Smooth muscle cell (in vitro differentiated cells): Measurements from ENCODE around the gene CACNA1H. TPM values are rescaled to one million over a fixed set of nuclear protein-coding genes. Genes with fewer than 3 reads are reported as not detected.

Experiments
- DNase-seq: peaks from one replicate; lab custom pipeline; 2025; ENCODE audit not compliant: unreplicated experiment; lab: John Stamatoyannopoulos, UW
- H2AFZ ChIP-seq: fragments of 200-600 bp; sonication (generic); 2 replicates; pipeline ENCODE4 v1.6.0; 2016; ENCODE audit warnings: antibody characterized with exemption, low read depth, mild to moderate bottlenecking
- H3F3A ChIP-seq: fragments of 200-600 bp; sonication (generic); 2 replicates; pipeline ENCODE4 v1.6.0; 2017; ENCODE audit warnings: antibody characterized with exemption, low read depth
- H3K27ac ChIP-seq: fragments of 200-600 bp; sonication (generic); 2 replicates; pipeline ENCODE4 v1.5.1; 2016; ENCODE audit warnings: low read depth, mild to moderate bottlenecking
- H3K27me3 ChIP-seq: fragments of 200-600 bp; sonication (generic); 2 replicates; pipeline ENCODE4 v1.6.1; 2016; ENCODE audit warnings: low read depth, mild to moderate bottlenecking
- H3K36me3 ChIP-seq: fragments of 200-600 bp; sonication (generic); 2 replicates; pipeline ENCODE4 v1.5.1; 2016; ENCODE audit warnings: low read depth
- H3K4me1 ChIP-seq: fragments of 200-600 bp; sonication (generic); 2 replicates; pipeline ENCODE4 v1.5.1; 2016; ENCODE audit warnings: low read depth
- H3K4me2 ChIP-seq: fragments of 200-600 bp; sonication (generic); 2 replicates; pipeline ENCODE4 v1.6.0; 2016; ENCODE audit warnings: mild to moderate bottlenecking
- H3K4me3 ChIP-seq: fragments of 200-600 bp; sonication (generic); 2 replicates; pipeline ENCODE4 v1.5.1; 2016; ENCODE audit warnings: mild to moderate bottlenecking
- H3K79me2 ChIP-seq: fragments of 200-600 bp; sonication (generic); 2 replicates; pipeline ENCODE4 v1.6.0; 2016; ENCODE audit warnings: low read depth, mild to moderate bottlenecking
- H3K9ac ChIP-seq: fragments of 200-600 bp; sonication (generic); 2 replicates; pipeline ENCODE4 v1.6.0; 2016; ENCODE audit warnings: low read depth
- H3K9me3 ChIP-seq: fragments of 200-600 bp; sonication (generic); replicated peaks from 2 replicates; pipeline ENCODE4 v1.5.1; 2016; ENCODE audit warnings: low read depth
- H4K20me1 ChIP-seq: fragments of 200-600 bp; sonication (generic); 2 replicates; pipeline ENCODE4 v1.6.0; 2016; ENCODE audit warnings: low read depth
- WGBS: methylation state at CpG from one replicate; pipeline ENCODE4 v1.1.7; 2016; ENCODE audit warnings: low lambda C conversion rate; 5-methylcytosine and 5-hydroxymethylcytosine counted together
- polyA plus RNA-seq: library from polyadenylated mRNA; unstranded; fragments of >200 nt; fragmentation: Nextera tagmentation; extraction: Ambion mirVana; gene quantifications from 2 replicates; pipeline ENCODE4 v1.2.1, GENCODE V29; 2016
- total RNA-seq: library from RNA; depleted of rRNA; stranded (reverse); fragments of >200 nt; gene quantifications from 2 replicates; pipeline ENCODE4 v1.2.3, GENCODE V29; 2014
- TF ChIP-seq, protein P1 (sequence below): fragments of 200-600 bp; sonication (generic); IDR thresholded peaks from 2 replicates; pipeline ENCODE4 v1.5.1; 2017; ENCODE audit warnings: borderline replicate concordance, mild to moderate bottlenecking, antibody characterized with exemption; ENCODE audit not compliant: insufficient read depth, poor library complexity, severe bottlenecking

CACNA1H gene
- total and polyA plus RNA-seq, 2 experiments from 2014 or later = 1.7 to 2.6 TPM

DNA sequence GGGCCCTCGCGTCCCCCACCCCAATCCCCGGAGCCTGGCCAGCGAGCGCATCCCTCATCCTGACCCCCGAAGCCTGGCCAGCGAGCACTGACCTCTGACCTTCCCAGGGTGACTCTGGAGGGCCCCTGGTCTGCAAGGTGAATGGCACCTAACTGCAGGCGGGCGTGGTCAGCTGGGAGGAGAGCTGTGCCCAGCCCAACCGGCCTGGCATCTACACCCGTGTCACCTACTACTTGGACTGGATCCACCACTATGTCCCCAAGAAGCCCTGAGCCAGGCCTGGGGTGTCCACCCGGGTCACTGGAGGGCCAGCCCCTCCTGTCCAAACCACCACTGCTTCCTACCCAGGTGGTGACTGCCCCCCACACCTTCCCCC lies 105.3 kb downstream of the CACNA1H start:
- TF ChIP-seq, protein P1, sequence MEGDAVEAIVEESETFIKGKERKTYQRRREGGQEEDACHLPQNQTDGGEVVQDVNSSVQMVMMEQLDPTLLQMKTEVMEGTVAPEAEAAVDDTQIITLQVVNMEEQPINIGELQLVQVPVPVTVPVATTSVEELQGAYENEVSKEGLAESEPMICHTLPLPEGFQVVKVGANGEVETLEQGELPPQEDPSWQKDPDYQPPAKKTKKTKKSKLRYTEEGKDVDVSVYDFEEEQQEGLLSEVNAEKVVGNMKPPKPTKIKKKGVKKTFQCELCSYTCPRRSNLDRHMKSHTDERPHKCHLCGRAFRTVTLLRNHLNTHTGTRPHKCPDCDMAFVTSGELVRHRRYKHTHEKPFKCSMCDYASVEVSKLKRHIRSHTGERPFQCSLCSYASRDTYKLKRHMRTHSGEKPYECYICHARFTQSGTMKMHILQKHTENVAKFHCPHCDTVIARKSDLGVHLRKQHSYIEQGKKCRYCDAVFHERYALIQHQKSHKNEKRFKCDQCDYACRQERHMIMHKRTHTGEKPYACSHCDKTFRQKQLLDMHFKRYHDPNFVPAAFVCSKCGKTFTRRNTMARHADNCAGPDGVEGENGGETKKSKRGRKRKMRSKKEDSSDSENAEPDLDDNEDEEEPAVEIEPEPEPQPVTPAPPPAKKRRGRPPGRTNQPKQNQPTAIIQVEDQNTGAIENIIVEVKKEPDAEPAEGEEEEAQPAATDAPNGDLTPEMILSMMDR = no peak
- Histone ChIP-seq H3K79me2 (no peaks in the 10 kb centered on the region), H4K20me1 (no peaks in the 10 kb centered on the region), H3K4me1 (no peaks in the 10 kb centered on the region), H3K27me3 (peaks cover 11% of the 10 kb centered on the region), H3K27ac (no peak overlapping the region), H3K36me3 (no peaks in the 10 kb centered on the region), H2AFZ (no peak overlapping the region), H3K9ac (no peak overlapping the region), H3K9me3 (no peaks in the 10 kb centered on the region), H3K4me3 (no peak overlapping the region), H3K4me2 (no peak overlapping the region), H3F3A (no peaks in the 10 kb centered on the region)
- 91% methylated on average over 12 of the region's 12 CpGs for WGBS
- DNase-seq = no peak

DNA sequence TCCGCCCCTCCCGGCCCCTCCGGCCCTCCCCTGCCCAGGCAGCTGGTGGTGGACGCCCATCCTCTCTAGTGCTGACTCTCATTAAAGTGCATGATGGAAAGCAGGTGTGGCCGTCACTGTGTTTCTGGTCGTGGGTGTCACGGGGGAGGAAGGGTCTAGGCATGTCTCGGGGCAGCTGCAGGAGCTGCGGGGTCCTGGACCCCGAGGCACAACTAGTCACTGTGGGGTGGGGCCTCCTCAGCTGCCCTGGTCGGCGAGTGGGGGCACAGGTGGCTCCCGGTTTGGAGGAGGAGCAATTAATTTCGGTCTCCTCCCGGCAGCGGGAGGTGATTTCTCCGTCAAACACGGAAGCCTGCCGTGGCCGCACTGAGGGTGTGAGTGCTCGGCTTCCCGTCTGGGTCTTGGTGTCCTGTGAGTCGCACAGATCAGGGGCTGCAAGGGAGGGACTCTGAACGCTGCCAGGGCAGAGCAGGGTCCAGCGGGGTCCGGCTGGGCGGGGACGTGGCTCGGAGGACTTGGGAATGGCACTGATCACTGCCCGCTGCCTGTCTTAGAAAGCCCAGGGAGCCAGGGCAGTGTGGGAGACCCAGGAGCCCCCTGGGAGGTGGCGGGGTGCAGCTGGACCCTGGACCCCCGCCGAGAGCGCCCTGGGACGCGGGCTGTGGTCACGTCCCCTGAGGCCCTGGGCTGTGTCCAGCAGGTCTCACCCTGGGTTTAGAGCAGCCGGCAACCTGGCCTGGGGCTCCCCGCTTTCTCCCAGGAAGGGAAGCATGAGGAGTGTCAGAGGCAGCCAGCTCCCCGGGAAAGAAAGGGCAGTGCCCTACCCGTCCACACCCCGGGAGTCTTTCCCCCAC lies 106.2 kb downstream of the CACNA1H start:
- no peaks in the 10 kb centered on the region for H3K9me3 ChIP-seq
- no peaks in the 10 kb centered on the region for H3K79me2 ChIP-seq
- TF ChIP-seq, protein P1 = no peak
- no peak overlapping the region for H3K9ac ChIP-seq
- H3K27ac ChIP-seq = no peak overlapping the region
- H4K20me1 ChIP-seq = no peaks in the 10 kb centered on the region
- no peak overlapping the region for H2AFZ ChIP-seq
- H3K27me3 ChIP-seq = peaks cover 11% of the 10 kb centered on the region
- WGBS = 73% methylated on average over 40 of the region's 42 CpGs
- no peak for DNase-seq
- no peak overlapping the region for H3K4me3 ChIP-seq
- no peak overlapping the region for H3K4me2 ChIP-seq
- no peaks in the 10 kb centered on the region for H3F3A ChIP-seq
- no peaks in the 10 kb centered on the region for H3K36me3 ChIP-seq
- H3K4me1 ChIP-seq = no peaks in the 10 kb centered on the region

DNA sequence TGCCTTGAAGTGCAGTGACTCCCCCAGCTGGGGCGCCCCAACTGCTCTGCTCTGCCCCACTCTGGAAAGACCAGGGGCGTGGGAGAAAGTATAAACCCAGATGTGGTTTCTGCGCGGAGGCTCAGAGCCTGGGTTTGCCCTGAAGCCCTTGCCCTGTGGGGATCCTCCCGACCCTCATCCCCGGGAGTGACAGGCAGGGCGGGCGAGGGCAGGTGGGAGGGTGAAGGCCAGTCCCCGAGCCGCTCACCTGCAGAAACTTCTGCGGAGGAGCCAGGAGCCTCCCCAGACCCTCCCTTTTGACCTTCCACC lies 106.8 kb downstream of the CACNA1H start:
- H3K36me3 ChIP-seq = no peaks in the 10 kb centered on the region
- H3K9me3 ChIP-seq = no peaks in the 10 kb centered on the region
- H3K9ac ChIP-seq = no peak overlapping the region
- no peak overlapping the region for H2AFZ ChIP-seq
- H3K4me1 ChIP-seq = no peaks in the 10 kb centered on the region
- H3K79me2 ChIP-seq = no peaks in the 10 kb centered on the region
- H3K27ac ChIP-seq = no peak overlapping the region
- no peaks in the 10 kb centered on the region for H3F3A ChIP-seq
- DNase-seq = no peak
- 76% methylated on average over 11 of the region's 11 CpGs for WGBS
- H3K4me3 ChIP-seq = no peak overlapping the region
- TF ChIP-seq, protein P1 = no peak
- H3K4me2 ChIP-seq = no peak overlapping the region
- H4K20me1 ChIP-seq = no peaks in the 10 kb centered on the region
- H3K27me3 ChIP-seq = peaks cover 11% of the 10 kb centered on the region
